SK-N-SH treated with all-trans-retinoic acid at 6 μM for 48 hours (cell line): ENCODE results near the gene MMP20.

Experiments used
- BACH2 ChIP-seq: fragments of 250-450 bp; sonication (Bioruptor Pico); IDR thresholded peaks from 2 replicates; pipeline ENCODE4 v1.9.0; 2021; ENCODE audit warnings: mild to moderate bottlenecking, borderline replicate concordance
- PATZ1 ChIP-seq: fragments of 250-450 bp; sonication (Bioruptor Pico); IDR thresholded peaks from 2 replicates; pipeline ENCODE4 v1.8.0; 2020; ENCODE audit warnings: mild to moderate bottlenecking, moderate library complexity, borderline replicate concordance
- RARB ChIP-seq: fragments of 250-450 bp; sonication (Bioruptor Pico); IDR thresholded peaks from 2 replicates; pipeline ENCODE4 v1.8.0; 2021; ENCODE audit warnings: mild to moderate bottlenecking, moderate library complexity
- ZC3H10 ChIP-seq: fragments of 250-450 bp; sonication (Bioruptor Pico); IDR thresholded peaks from 2 replicates; pipeline ENCODE4 v1.5.1; 2021; ENCODE audit warnings: mild to moderate bottlenecking, moderate library complexity
- ZNF565 ChIP-seq: fragments of 450-650 bp; formaldehyde crosslinking; conservative IDR thresholded peaks from 2 replicates; pipeline ENCODE4 v1.5.0; 2020; ENCODE audit warnings: low read depth, mild to moderate bottlenecking, moderate library complexity
- ZNF70 ChIP-seq: fragments of 450-650 bp; formaldehyde crosslinking; IDR thresholded peaks from 2 replicates; pipeline ENCODE4 v1.5.0; 2020; ENCODE audit warnings: mild to moderate bottlenecking, moderate library complexity
- ZNF8 ChIP-seq: fragments of 450-650 bp; formaldehyde crosslinking; IDR thresholded peaks from 2 replicates; pipeline ENCODE4 v1.5.0; 2020; ENCODE audit warnings: mild to moderate bottlenecking, moderate library complexity

- TF ChIP-seq PATZ1 (CRISPR knock-in tag) (no peak), RARB (CRISPR knock-in tag) (no peak), ZNF70 (no peak), ZNF8 (no peak), ZC3H10 (CRISPR knock-in tag) (no peak), ZNF565 (no peak), BACH2 (CRISPR knock-in tag) (no peak)
These were observed 63.5 kb downstream of the MMP20 start for GRCh38 chr11:102561636-102562035.
